Kidney (tissue), 14 donors: ENCODE results near the gene GNG3. TPM values are rescaled to one million over a fixed set of nuclear protein-coding genes. Genes with fewer than 3 reads are reported as not detected.

Source experiments
- DNase-seq, 5 donors: peaks; one replicate each; pipeline ENCODE4 v3.0.0-alpha.2; 2013 to 2020
- FAIRE-seq: peaks from 2 replicates; lab custom pipeline; 2012; peaks lifted over from hg19 to GRCh38; lab: Jason Lieb, UNC
- H3K27ac ChIP-seq, 2 donors: one replicate each; pipeline ENCODE4 v1.7.0; 2013; ENCODE audit warnings: low read depth in 2 of 2, low read length in 2 of 2, inconsistent platforms in 1 of 2
- H3K27me3 ChIP-seq: one replicate; pipeline ENCODE4 v1.7.1; 2013; ENCODE audit warnings: low read length, inconsistent platforms; ENCODE audit not compliant: control insufficient read depth, insufficient read depth
- H3K36me3 ChIP-seq, 3 donors: one replicate each; pipeline versions ENCODE4 v1.7.0 to v1.7.1; 2013; ENCODE audit warnings: low read length in 3 of 3, control low read depth in 1 of 3, inconsistent platforms in 1 of 3; ENCODE audit not compliant: insufficient read depth in 3 of 3, control insufficient read depth in 2 of 3
- H3K4me1 ChIP-seq, 3 donors: one replicate each; pipeline versions ENCODE4 v1.7.0 to v1.7.1; 2013; ENCODE audit warnings: low read length in 3 of 3, inconsistent platforms in 1 of 3, low read depth in 1 of 3; ENCODE audit not compliant: control insufficient read depth in 2 of 3, insufficient read depth in 2 of 3
- H3K4me3 ChIP-seq, 3 donors: one replicate each; pipeline versions ENCODE4 v1.7.0 to v1.8.1; 2013; ENCODE audit warnings: low read length in 3 of 3, control low read depth in 1 of 3, inconsistent platforms in 1 of 3
- H3K9ac ChIP-seq, 3 donors: one replicate each; pipeline versions ENCODE4 v1.7.0 to v1.7.1; 2013; ENCODE audit warnings: low read length in 3 of 3, control low read depth in 1 of 3, inconsistent platforms in 1 of 3
- H3K9me3 ChIP-seq, 3 donors: one replicate each; pipeline versions ENCODE4 v1.7.0 to v1.7.1; 2013; ENCODE audit warnings: low read length in 3 of 3, control low read depth in 1 of 3, inconsistent platforms in 1 of 3; ENCODE audit not compliant: control insufficient read depth in 2 of 3, insufficient read depth in 1 of 3
- CTCF ChIP-seq: IDR thresholded peaks from 3 replicates; pipeline ENCODE4 v1.5.1; 2012; ENCODE audit warnings: mild to moderate bottlenecking, moderate library complexity, borderline replicate concordance; ENCODE audit not compliant: insufficient read depth; ENCODE audit errors: extremely low read depth
- intact Hi-C: fragments of 100-400 bp; cut with DNase I; formaldehyde crosslinking; loops from one replicate; pipeline ENCODE4 v1.11.1; 2022
- polyA plus RNA-seq: library from polyadenylated mRNA; stranded (reverse); fragments of 350-450 nt; fragmentation: Illumina TruSeq; extraction: RNeasy Lipid Tissue Mini Kit (QIAGEN cat#74804); gene quantifications from one replicate; pipeline ENCODE4 v1.2.3, GENCODE V29; 2014; ENCODE audit warnings: low read depth, low replicate concordance; ENCODE audit not compliant: insufficient read depth
- total RNA-seq: library from RNA; stranded (reverse); fragmentation: NEBNext Ultra II Directional; extraction: Animal tissue kit (Norgen Biotek cat#: 25700); gene quantifications from one replicate; pipeline ENCODE4 v1.2.1, GENCODE V29; 2021
- donor health status: control.
- donor health status: control.
- donor health status: control.
- donor health status: control.
- donor health status: control.
- donor health status: DM: yes; HTN: yes; CAD: no.
- donor health status: Normal renal cell carcinoma (clear cell type).

The GNG3 gene
- total and polyA plus RNA-seq, 2 donors from 2014 or later, result 1.1 TPM; not detected in 1

- FAIRE-seq, result no peak
- intact Hi-C loops, result no loop called here
Observed at GRCh38 chr11:62725646-62726045, 18.2 kb downstream of the GNG3 start.

GRCh38 chr11:62726156-62726914 lies 18.9 kb downstream of the GNG3 start:
- no peak for TF ChIP-seq CTCF
- H3K36me3 ChIP-seq, result peaks cover 11 to 28% (median 21%) of the 10 kb centered on the region in 3 donors
- peaks cover 3 to 20% (median 4%) of the 10 kb centered on the region in 3 donors for H3K4me1 ChIP-seq
- no peaks in the 10 kb centered on the region for H3K27me3 ChIP-seq
- DNase-seq, result no peak
- FAIRE-seq, result no peak
- no peaks in the 10 kb centered on the region for H3K9me3 ChIP-seq
- intact Hi-C loops, result no loop called here
- H3K27ac ChIP-seq, result peak overlapping the region; percentile 97 to 99
- peak overlapping the region; percentile 69 to 99 (median 82) for H3K4me3 ChIP-seq
- peak overlapping the region; percentile 45 to 83 (median 78) for H3K9ac ChIP-seq

More at GRCh38 chr11:62725646-62726045, 18.2 kb downstream of the GNG3 start:
- Histone ChIP-seq H3K27ac (peak overlapping the region; percentile 65 to 97), H3K36me3 (peaks cover 12 to 35% (median 28%) of the 10 kb centered on the region in 3 donors), H3K9ac (peak overlapping the region; percentile 45 to 83 (median 78)), H3K27me3 (no peaks in the 10 kb centered on the region), H3K4me3 (peak overlapping the region; percentile 69 to 99 (median 82)), H3K4me1 (peaks cover 3 to 20% (median 4%) of the 10 kb centered on the region in 3 donors), H3K9me3 (no peaks in the 10 kb centered on the region)
- DNase-seq, result peak in 1 of 5 donors; percentile 27
- TF ChIP-seq CTCF, result no peak

GRCh38 chr11:62726915-62727164 lies 19.4 kb downstream of the GNG3 start:
- Histone ChIP-seq H3K4me3 (peak overlapping the region; percentile 69 to 99 (median 82)), H3K9ac (peak overlapping the region; percentile 45 to 83 (median 78)), H3K4me1 (peaks cover 3 to 20% (median 4%) of the 10 kb centered on the region in 3 donors), H3K27ac (peak overlapping the region; percentile 97 to 99), H3K36me3 (peaks cover 9 to 23% (median 16%) of the 10 kb centered on the region in 3 donors), H3K9me3 (no peaks in the 10 kb centered on the region), H3K27me3 (no peaks in the 10 kb centered on the region)
- DNase-seq, result no peak
- intact Hi-C loops, result no loop called here
- TF ChIP-seq CTCF, result no peak
- FAIRE-seq, result no peak
